HUES64 (cell line): ENCODE measurements around the gene ADO.

ENCODE experiments used
- H3K27ac ChIP-seq: 2 replicates; pipeline ENCODE4 v1.7.0; 2013; ENCODE audit warnings: low read depth, low read length, inconsistent platforms
- H3K27me3 ChIP-seq: 2 replicates; pipeline ENCODE4 v1.6.1; 2013; ENCODE audit warnings: mild to moderate bottlenecking, low read length; ENCODE audit not compliant: insufficient read depth
- H3K36me3 ChIP-seq: 2 replicates; pipeline ENCODE4 v1.6.1; 2013; ENCODE audit warnings: mild to moderate bottlenecking, low read length; ENCODE audit not compliant: insufficient read depth
- H3K4me1 ChIP-seq: 2 replicates; pipeline ENCODE4 v1.6.1; 2013; ENCODE audit warnings: mild to moderate bottlenecking, low read length, moderate library complexity; ENCODE audit not compliant: insufficient read depth
- H3K4me3 ChIP-seq: 2 replicates; pipeline ENCODE4 v1.5.1; 2013; ENCODE audit warnings: mild to moderate bottlenecking, low read length, moderate library complexity
- H3K9ac ChIP-seq: 2 replicates; pipeline ENCODE4 v1.6.1; 2013; ENCODE audit warnings: mild to moderate bottlenecking, low read depth, low read length
- H3K9me3 ChIP-seq: 2 replicates; pipeline ENCODE4 v1.6.1; 2013; ENCODE audit warnings: low read depth, low read length; ENCODE audit not compliant: insufficient read depth
- WGBS: fragments of 150-250, 120-280 bp; methylation state at CpG from one replicate; pipeline ENCODE4 v1.1.7; 2013; ENCODE audit warnings: missing lambda C conversion rate; 5-methylcytosine and 5-hydroxymethylcytosine counted together

Gene ADO

DNA sequence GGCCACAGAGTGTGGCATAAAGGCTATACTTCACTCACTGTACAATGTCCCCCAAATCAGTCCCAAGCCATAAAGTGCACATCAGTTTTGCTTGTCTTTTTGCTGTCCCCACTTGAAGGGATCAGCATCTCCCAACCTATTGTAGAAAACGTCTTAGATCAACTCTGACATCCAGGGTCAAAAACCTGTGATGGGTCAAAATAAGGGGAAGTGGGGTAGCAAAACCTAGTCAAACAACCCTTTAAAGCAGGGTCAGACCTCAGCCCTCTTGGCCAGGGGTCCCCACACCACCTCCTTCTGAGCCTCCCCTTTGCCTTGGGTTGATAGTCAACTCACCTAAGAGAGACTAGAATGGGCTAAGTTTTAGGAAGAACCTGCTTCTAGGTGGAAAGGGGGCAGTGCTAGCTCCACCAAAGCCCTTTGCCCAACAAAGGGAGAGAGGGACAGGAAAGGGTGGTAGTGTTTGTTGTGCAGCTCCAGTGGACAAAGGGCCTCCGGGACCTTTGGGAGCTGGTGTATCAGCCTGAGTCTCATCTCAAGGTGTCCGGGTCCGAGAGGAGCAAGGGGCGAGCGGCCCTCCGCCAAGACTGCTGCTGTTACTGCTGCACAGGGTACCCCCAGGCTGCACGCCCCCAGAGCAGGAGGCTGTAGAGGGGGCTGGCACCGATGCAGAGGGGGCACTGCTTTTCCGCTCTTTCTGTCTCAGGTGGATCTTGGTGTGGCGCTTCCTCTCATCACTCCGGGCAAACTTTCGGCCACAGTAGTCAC lies 8.3 kb downstream of the ADO start:
- 0 out of 2 replicates have a peak, but pooled peaks cover under 1% of the 10 kb centered on the region for H3K4me1 ChIP-seq
- H3K4me3 ChIP-seq, result no peak overlapping the region
- no peak overlapping the region for H3K9ac ChIP-seq
- peaks cover 3% of the 10 kb centered on the region; the same call in 1 of the 2 replicates for H3K36me3 ChIP-seq
- no peak overlapping the region for H3K27ac ChIP-seq
- H3K9me3 ChIP-seq, result no peaks in the 10 kb centered on the region
- 91% methylated on average over 13 of the region's 13 CpGs for WGBS
- H3K27me3 ChIP-seq, result peaks cover 49% of the 10 kb centered on the region

DNA sequence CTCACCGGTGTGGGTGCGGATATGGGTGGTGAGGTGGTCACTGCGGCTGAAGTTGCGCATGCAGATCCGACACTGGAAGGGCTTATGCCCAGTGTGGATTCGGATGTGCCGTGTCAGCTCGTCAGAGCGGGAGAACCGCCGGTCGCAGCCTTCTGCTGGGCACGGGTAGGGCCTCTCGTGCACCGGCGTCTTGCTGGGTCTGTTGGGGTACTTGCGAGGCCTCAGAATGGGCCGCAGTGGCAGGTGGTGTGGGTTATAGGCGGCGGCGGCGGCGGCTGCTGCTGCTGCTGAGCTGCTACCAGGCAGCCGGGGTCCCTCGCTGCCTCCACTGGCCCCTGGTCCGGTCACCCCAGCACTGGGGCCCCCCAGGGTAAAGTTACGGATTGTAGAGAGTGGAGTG lies 8.9 kb downstream of the ADO start:
- Histone ChIP-seq H3K9me3 (no peaks in the 10 kb centered on the region), H3K27me3 (peaks cover 55% of the 10 kb centered on the region), H3K4me3 (no peak overlapping the region), H3K36me3 (peaks cover 3% of the 10 kb centered on the region; the same call in 1 of the 2 replicates), H3K4me1 (no peaks in the 10 kb centered on the region), H3K9ac (no peak overlapping the region), H3K27ac (no peak overlapping the region)
- 95% methylated on average over 27 of the region's 27 CpGs for WGBS

DNA sequence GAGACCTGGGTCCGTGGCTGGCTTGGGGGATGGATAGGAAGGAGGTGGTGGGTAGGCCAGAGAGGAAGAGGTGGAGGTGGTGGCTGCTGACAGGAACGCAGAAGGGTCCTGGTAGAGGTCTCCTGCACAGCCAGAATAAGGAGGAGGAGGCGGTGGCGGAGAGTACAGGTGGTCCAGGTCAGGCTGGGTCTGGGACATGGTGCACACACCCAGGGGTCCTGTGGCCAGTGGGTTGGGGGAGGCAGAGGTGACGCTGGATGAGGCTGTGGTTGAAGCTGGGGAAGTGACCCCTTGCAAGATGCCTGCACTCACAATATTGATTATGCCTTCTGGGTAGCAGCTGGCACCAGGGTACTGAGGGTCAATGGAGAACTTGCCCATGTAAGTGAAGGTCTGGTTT lies 9.5 kb downstream of the ADO start:
- Histone ChIP-seq H3K27ac (no peak overlapping the region), H3K4me3 (no peak overlapping the region), H3K9me3 (no peaks in the 10 kb centered on the region), H3K27me3 (peaks cover 61% of the 10 kb centered on the region), H3K36me3 (no peaks in the 10 kb centered on the region), H3K9ac (no peak overlapping the region), H3K4me1 (no peaks in the 10 kb centered on the region)
- WGBS, result 94% methylated on average over 5 of the region's 5 CpGs

DNA sequence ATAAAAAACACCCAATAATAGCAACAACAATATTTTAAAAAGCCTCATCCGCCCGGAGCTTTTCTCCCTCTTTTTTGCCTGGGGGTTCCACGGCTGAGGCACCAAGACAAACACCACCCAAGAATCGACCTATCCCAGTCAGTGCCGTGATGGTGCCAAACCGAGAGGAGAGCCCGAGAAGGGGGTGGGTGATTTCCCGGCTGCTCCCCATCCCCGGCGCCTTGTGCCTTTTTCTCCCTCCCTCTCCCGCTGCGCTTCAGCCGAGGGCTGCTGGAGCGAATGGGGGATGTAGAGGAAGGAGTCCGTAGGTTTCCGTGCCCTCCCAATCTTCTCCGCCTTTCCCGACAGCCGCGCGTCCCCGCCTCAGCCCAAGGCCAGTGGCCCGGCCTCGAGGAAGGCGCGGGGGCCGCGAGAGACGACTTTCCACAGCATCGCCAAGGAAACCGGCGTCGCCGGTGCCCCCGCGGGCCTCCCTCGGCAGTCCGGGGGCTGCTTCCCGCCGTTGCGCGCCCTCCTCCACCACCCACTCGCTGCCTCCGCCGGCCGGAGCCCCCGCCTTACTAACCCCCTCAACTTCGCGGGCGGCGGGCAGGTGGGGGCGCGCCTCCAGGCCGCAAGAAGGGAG lies 10.3 kb downstream of the ADO start:
- 4% methylated on average over 49 of the region's 54 CpGs for WGBS
- peaks cover 5% of the 10 kb centered on the region; the same call in 1 of the 2 replicates for H3K4me1 ChIP-seq
- peak overlapping the region; percentile 56 for H3K9ac ChIP-seq
- H3K27ac ChIP-seq, result no peak overlapping the region
- H3K36me3 ChIP-seq, result no peaks in the 10 kb centered on the region
- H3K27me3 ChIP-seq, result peaks cover 70% of the 10 kb centered on the region
- 0 out of 2 replicates have a peak, but pooled peaks cover 2% of the 10 kb centered on the region for H3K9me3 ChIP-seq
- H3K4me3 ChIP-seq, result peak overlapping the region; percentile 67

DNA sequence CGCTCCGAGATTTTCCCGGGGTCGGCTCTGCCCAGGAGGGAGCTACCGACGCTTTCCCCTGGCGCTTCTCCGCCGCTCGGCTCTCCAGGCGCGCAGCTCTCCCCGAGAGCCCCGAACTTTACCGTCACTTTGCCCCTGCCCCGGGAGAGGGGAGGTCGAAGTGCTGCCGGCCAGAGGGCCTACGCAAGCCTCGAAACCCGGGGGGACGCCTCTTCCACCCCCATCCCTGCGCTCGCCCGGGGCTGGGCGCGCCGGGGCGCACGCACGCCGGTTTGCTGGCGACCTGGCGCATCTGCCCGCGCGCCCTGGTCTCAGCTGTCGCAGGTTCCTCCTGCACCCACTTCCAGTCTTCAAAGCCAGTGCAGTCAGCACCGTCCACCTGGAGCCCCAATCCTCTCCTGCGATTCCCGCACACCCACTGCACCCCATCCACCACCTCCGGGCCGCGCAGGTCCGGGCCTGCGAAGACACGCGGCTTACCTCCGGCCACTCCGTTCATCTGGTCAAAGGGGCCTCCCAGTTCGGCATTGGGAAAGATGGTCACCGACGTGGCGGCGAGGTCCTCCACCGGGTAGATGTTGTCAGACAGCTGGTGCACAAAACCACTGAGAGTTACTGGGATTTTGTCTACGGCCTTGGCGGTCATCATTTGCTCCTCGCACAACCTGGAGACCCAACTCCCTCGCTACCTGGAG lies 11.0 kb downstream of the ADO start:
- Histone ChIP-seq H3K4me1 (peaks cover 5% of the 10 kb centered on the region; the same call in 1 of the 2 replicates), H3K36me3 (no peaks in the 10 kb centered on the region), H3K9me3 (0 out of 2 replicates have a peak, but pooled peaks cover 2% of the 10 kb centered on the region), H3K27me3 (peaks cover 76% of the 10 kb centered on the region), H3K27ac (no peak overlapping the region), H3K4me3 (peak overlapping the region; percentile 67), H3K9ac (peak overlapping the region; percentile 56)
- under 1% methylated on average over 59 of the region's 60 CpGs for WGBS

DNA sequence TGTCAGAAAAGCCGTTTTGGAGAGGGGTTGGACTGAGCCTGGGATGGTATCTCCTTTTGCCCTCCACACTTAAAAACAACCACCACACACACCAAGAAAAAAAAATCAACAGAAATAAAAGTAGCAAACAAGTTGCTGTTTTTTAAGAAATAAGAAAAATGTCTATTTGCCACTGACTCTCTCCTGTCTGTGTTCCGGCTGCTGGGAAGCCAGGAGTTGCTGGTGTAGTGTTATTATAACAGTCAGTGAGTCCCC lies 11.5 kb downstream of the ADO start:
- Histone ChIP-seq H3K4me3 (peak overlapping the region; percentile 67), H3K9ac (peak overlapping the region; percentile 56; the same call in 1 of the 2 replicates), H3K27ac (peak overlapping the region; percentile 89; the same call in 1 of the 2 replicates), H3K4me1 (peaks cover 5% of the 10 kb centered on the region; the same call in 1 of the 2 replicates), H3K9me3 (0 out of 2 replicates have a peak, but pooled peaks cover 2% of the 10 kb centered on the region), H3K36me3 (no peaks in the 10 kb centered on the region), H3K27me3 (peaks cover 81% of the 10 kb centered on the region)
- 14% methylated on average over 1 of the region's 2 CpGs for WGBS

DNA sequence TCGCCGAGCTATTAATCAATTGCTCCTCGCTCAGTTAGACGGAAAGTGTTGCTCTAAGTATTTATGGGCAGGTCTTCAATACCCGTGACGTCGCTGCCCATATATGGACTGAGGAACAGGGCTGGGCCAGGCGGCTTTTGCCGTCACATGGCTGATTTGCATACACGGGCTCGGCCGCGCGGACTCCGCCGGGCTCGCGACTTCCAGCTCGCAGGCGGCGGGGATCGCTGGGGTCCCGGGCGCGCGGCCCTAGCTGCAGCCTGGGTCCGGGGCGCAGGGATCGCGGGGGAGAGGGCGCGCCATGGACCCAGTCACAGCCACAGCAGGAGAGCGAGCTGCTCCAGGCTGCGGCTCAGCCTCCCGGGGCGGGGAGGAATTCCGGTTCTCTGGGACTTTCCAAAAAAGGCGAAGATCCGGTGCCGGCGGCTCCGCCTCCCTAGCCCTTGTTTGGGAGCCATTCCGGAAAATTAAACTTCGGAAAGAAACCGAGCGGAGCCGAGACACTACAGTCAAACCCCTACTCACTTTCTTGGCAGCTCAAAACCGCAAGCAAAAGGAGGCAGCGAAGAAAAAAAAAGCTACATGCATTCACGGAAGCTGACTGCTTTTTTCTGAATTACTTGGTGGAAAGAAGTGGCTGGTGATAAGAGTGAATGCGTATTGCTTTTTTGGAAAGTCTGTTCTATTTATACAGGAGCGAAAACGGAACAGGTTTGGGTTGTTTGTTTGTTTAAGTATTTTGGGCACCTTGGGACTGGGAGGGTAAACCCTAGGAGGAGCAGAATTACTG lies 12.0 kb downstream of the ADO start, which contains the start of gene EGR2:
Gene EGR2, minus strand, starts transcription at position 36 of the 790 bp plus-strand sequence. CDS start 337 bp downstream, outside the sequence.
- Histone ChIP-seq H3K9ac (peak within 1 kb of the TSS; percentile 74), H3K4me3 (peak within 1 kb of the TSS; percentile 67), H3K9me3 (0 out of 2 replicates have a peak, but pooled peaks cover 2% of the 10 kb centered on the region), H3K27ac (peak within 1 kb of the TSS; percentile 89), H3K4me1 (peaks cover 5% of the 10 kb centered on the region; the same call in 1 of the 2 replicates), H3K36me3 (no peaks in the 10 kb centered on the region), H3K27me3 (peaks cover 85% of the 10 kb centered on the region)
- under 1% methylated on average over 53 of the region's 53 CpGs for WGBS

DNA sequence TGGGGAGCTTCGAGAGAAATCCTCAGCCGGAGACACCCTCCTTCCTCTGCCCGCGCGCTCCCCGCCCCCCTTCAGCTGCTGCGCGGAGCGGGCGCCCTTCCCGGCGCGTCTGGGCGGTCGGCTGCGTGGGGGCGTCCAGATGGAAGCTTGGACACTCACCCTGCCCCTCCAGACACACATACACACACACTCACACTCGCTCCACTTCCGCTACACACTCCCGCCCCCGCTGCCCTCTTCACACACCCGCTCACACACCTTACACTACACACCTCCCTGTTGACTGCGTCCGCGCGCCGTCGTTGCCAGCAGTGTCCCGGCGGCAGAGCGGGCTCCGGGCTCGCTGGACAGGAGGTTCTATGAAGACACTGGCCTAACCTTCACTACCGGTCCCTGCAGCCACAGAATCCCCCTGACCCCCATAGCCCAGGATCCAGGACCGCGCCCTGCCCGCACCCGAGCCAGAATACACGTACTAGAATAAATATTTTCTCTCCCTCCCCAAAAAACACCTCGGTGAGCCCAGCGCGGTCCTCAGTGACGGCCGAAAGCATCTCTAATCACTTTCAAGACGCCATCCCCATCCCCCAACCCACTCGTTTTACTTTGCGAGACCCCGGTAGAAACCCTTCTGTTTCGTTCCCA lies 12.7 kb downstream of the ADO start:
- under 1% methylated on average over 49 of the region's 49 CpGs for WGBS
- Histone ChIP-seq H3K36me3 (no peaks in the 10 kb centered on the region), H3K4me3 (peak overlapping the region; percentile 67), H3K4me1 (peaks cover 5% of the 10 kb centered on the region; the same call in 1 of the 2 replicates), H3K27ac (no peak overlapping the region), H3K27me3 (peaks cover 85% of the 10 kb centered on the region), H3K9me3 (0 out of 2 replicates have a peak, but pooled peaks cover 2% of the 10 kb centered on the region), H3K9ac (0 out of 2 replicates have a peak overlapping the region, but pooled peaks have one; percentile 74)

DNA sequence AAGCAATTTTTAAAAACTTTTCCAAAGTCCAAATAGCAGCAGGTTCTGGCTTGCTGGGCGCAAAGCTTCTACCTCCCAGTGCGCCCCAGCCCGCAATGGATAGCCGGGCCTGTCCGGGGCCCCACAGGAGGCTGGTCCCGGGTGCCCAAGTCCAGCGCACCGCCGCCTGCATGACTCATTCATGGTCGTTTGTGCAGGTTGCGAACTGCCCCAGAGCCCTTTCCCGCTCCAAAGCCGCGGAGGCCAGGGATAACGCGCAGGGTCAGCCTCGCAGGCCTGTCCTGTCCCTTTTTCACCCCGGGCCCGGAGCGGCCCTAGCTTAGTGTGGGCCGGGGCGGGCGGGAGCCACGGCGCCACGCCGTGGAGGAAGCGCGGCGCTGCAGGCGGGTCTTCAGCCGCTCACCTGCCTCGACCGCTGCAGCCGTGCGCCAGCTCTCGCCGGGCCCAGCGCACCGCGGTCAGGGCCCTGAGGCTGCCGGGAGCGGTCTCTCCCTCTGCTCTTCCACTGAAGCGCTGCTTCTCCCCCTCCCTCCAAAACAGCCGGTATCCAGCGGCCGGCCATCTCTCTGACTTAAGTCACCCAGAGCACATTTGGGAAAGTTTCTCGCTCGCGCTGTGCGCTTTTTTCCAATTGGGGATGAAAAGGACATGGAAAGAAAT lies 13.4 kb downstream of the ADO start:
- WGBS, result 1% methylated on average over 51 of the region's 51 CpGs
- Histone ChIP-seq H3K36me3 (no peaks in the 10 kb centered on the region), H3K9me3 (0 out of 2 replicates have a peak, but pooled peaks cover 2% of the 10 kb centered on the region), H3K9ac (no peak overlapping the region), H3K27ac (no peak overlapping the region), H3K4me1 (peaks cover 5% of the 10 kb centered on the region; the same call in 1 of the 2 replicates), H3K27me3 (peaks cover 83% of the 10 kb centered on the region), H3K4me3 (peak overlapping the region; percentile 67)
